Thyroid gland (tissue), 4 donors: Measurements from ENCODE around the gene MTMR12. TPM values are rescaled to one million over a fixed set of nuclear protein-coding genes. Genes with fewer than 3 reads are reported as not detected.
"Not testable (repeated sequence)": the region's sequence is repeated elsewhere in the genome, so short reads cannot be mapped to it uniquely, and the experiment has no call there.

Experiments used
- DNase-seq, 2 donors: peaks; one replicate each; pipeline ENCODE4 v3.0.0-alpha.2; 2019
- H3K27ac ChIP-seq, 3 donors: fragments of 200-600 bp; sonication (generic); 1 replicate in 2 of 3; 2 replicates in 1 of 3; pipeline ENCODE4 v1.5.1; 2016 to 2019; ENCODE audit warnings: mild to moderate bottlenecking in 1 of 3, moderate library complexity in 1 of 3
- H3K27me3 ChIP-seq: fragments of 200-600 bp; sonication (generic); one replicate; pipeline ENCODE4 v1.5.1; 2019
- H3K36me3 ChIP-seq, 2 donors: fragments of 200-600 bp; sonication (generic); one replicate each; pipeline ENCODE4 v1.5.1; 2016 to 2019
- H3K4me1 ChIP-seq, 2 donors: fragments of 200-600 bp; sonication (generic); one replicate each; pipeline ENCODE4 v1.5.1; 2017 to 2019
- H3K4me3 ChIP-seq, 3 donors: fragments of 200-600 bp; sonication (generic); replicated peaks in 1 of 3; 1 replicate in 2 of 3; 2 replicates in 1 of 3; pipeline ENCODE4 v1.5.1; 2016; ENCODE audit warnings: mild to moderate bottlenecking in 1 of 3
- H3K9me3 ChIP-seq: fragments of 200-600 bp; sonication (generic); one replicate; pipeline ENCODE4 v1.5.1; 2017
- CTCF ChIP-seq, 6 experiments: fragments of 200-600 bp in 3 of 6; fragments of 450-650 bp in 3 of 6; sonication (generic) in 3 of 6; IDR thresholded peaks; one replicate each; pipeline ENCODE4 v1.5.1; 2016 to 2019; ENCODE audit warnings: antibody characterized with exemption in 6 of 6, mild to moderate bottlenecking in 2 of 6, inconsistent platforms in 1 of 6, moderate library complexity in 1 of 6
- POLR2A ChIP-seq, 2 donors: fragments of 450-650 bp; IDR thresholded peaks; one replicate each; pipeline ENCODE4 v1.6.1; 2017; ENCODE audit warnings: antibody characterized with exemption in 2 of 2, mild to moderate bottlenecking in 2 of 2, moderate library complexity in 1 of 2
- WGBS, 2 donors: methylation state at CpG; one replicate each; pipeline ENCODE4 v1.1.5; 2017; 5-methylcytosine and 5-hydroxymethylcytosine counted together
- intact Hi-C: fragments of 100-400 bp; cut with DNase I; formaldehyde crosslinking; loops from one replicate; pipeline ENCODE4 v1.15.1; 2023
- total RNA-seq, 4 donors: library from RNA; depleted of rRNA; stranded (reverse); fragments of >200 nt; gene quantifications; one replicate each; pipeline ENCODE4 v1.2.3, GENCODE V29; 2016

Gene MTMR12
- total RNA-seq, 4 donors from 2014 or later: 28.9 to 45.3 (median 37.3) TPM

GRCh38 chr5:32297181-32298058, 15.3 kb downstream of the MTMR12 start:
- no peak for DNase-seq
- H3K27me3 ChIP-seq: no peaks in the 10 kb centered on the region
- H3K9me3 ChIP-seq: no peaks in the 10 kb centered on the region
- peaks cover 11 to 25% of the 10 kb centered on the region in 2 donors for H3K4me1 ChIP-seq
- intact Hi-C loops: no loop called here
- TF ChIP-seq POLR2A (IDR thresholded peaks at IDR 0.05) (no peak), CTCF (IDR thresholded peaks at IDR 0.05) (no peak)
- H3K36me3 ChIP-seq: no peaks in the 10 kb centered on the region
- no peak overlapping the region for H3K4me3 ChIP-seq
- no peak overlapping the region for H3K27ac ChIP-seq
- 30 to 36% methylated on average over 2 of the region's 2 CpGs for WGBS, 2 donors

- H3K9me3 ChIP-seq, intact Hi-C loops, H3K36me3 ChIP-seq, H3K4me3 ChIP-seq, DNase-seq, H3K27me3 ChIP-seq, H3K27ac ChIP-seq: not testable (repeated sequence)
- H3K4me1 ChIP-seq: peaks cover 10 to 20% of the 10 kb centered on the region in 2 donors
- WGBS, 2 donors: 82 to 83% methylated on average over 9 of the region's 9 CpGs
Measured at GRCh38 chr5:32295966-32296772, 16.6 kb downstream of the MTMR12 start.

- intact Hi-C loops: no loop called here
- 94 to 98% methylated on average over 4 to 7 of the region's 7 CpGs for WGBS, 2 donors
- Histone ChIP-seq H3K27ac (no peak overlapping the region), H3K4me1 (peaks cover 0 to 8% of the 10 kb centered on the region in 2 donors), H3K27me3 (no peaks in the 10 kb centered on the region), H3K9me3 (no peaks in the 10 kb centered on the region), H3K36me3 (no peaks in the 10 kb centered on the region), H3K4me3 (no peak overlapping the region)
- no peak for DNase-seq
- TF ChIP-seq CTCF (IDR thresholded peaks at IDR 0.05) (no peak), POLR2A (IDR thresholded peaks at IDR 0.05) (no peak)
Measured at GRCh38 chr5:32291591-32291990, 21.1 kb downstream of the MTMR12 start.

GRCh38 chr5:32290922-32291321, 21.8 kb downstream of the MTMR12 start:
- Histone ChIP-seq H3K4me3 (no peak overlapping the region), H3K9me3 (no peaks in the 10 kb centered on the region), H3K4me1 (peaks cover 0 to 9% of the 10 kb centered on the region in 2 donors), H3K36me3 (no peaks in the 10 kb centered on the region), H3K27me3 (no peaks in the 10 kb centered on the region), H3K27ac (no peak overlapping the region)
- no peak for DNase-seq
- intact Hi-C loops: no loop called here
- 88 to 94% methylated on average over 5 of the region's 5 CpGs for WGBS, 2 donors
- no peak for TF ChIP-seq POLR2A (IDR thresholded peaks at IDR 0.05)
- TF ChIP-seq CTCF (IDR thresholded peaks at IDR 0.05): no peak

- WGBS, 2 donors: 98 to 100% methylated on average over 3 of the region's 3 CpGs
- DNase-seq, H3K4me1 ChIP-seq, H3K9me3 ChIP-seq, intact Hi-C loops, H3K4me3 ChIP-seq, H3K36me3 ChIP-seq, H3K27ac ChIP-seq, H3K27me3 ChIP-seq: not testable (repeated sequence)
Measured at GRCh38 chr5:32290501-32290900, 22.2 kb downstream of the MTMR12 start.

GRCh38 chr5:32289986-32290385, 22.8 kb downstream of the MTMR12 start:
- DNase-seq, H3K27me3 ChIP-seq, intact Hi-C loops, H3K36me3 ChIP-seq, H3K4me1 ChIP-seq, H3K27ac ChIP-seq, H3K9me3 ChIP-seq, H3K4me3 ChIP-seq: not testable (repeated sequence)
- WGBS, 2 donors: 100% methylated on average over 1 of the region's 1 CpG

GRCh38 chr5:32288135-32288534, 24.6 kb downstream of the MTMR12 start:
- H3K9me3 ChIP-seq, H3K4me3 ChIP-seq, DNase-seq, intact Hi-C loops, H3K27ac ChIP-seq, H3K36me3 ChIP-seq, H3K27me3 ChIP-seq: not testable (repeated sequence)
- 96% methylated on average over 3 of the region's 3 CpGs for WGBS, 2 donors
- H3K4me1 ChIP-seq: peaks cover 17 to 28% of the 10 kb centered on the region in 2 donors

GRCh38 chr5:32287525-32287924, 25.2 kb downstream of the MTMR12 start:
- peaks cover 22 to 33% of the 10 kb centered on the region in 2 donors for H3K4me1 ChIP-seq
- intact Hi-C loops, H3K9me3 ChIP-seq, H3K27ac ChIP-seq, H3K36me3 ChIP-seq, DNase-seq, H3K27me3 ChIP-seq, H3K4me3 ChIP-seq: not testable (repeated sequence)
- 91 to 94% methylated on average over 3 of the region's 3 CpGs for WGBS, 2 donors
